GM18498 (cell line): Measurements from ENCODE around the gene SLC9C2.
"Not testable (repeated sequence)": the region's sequence is repeated elsewhere in the genome, so short reads cannot be mapped to it uniquely, and the experiment has no call there.

Experiments used
- ATAC-seq: cut with Tn5 transposase; IDR thresholded peaks from one replicate; pipeline ENCODE4 v1.9.1; 2021; ENCODE audit warnings: mild to moderate bottlenecking, moderate library complexity; ENCODE audit not compliant: unreplicated experiment

SLC9C2 gene

GRCh38 chr1:173603056-173603591 is at the start of gene SLC9C2:
TSS of gene SLC9C2 (minus strand) at chr1:173603072. CDS start at chr1:173601776, 1,296 bp downstream.
- no peak for ATAC-seq

- ATAC-seq: no peak
Measured at GRCh38 chr1:173648880-173649605, 46.2 kb upstream of the SLC9C2 start.

- ATAC-seq: no peak
Measured at GRCh38 chr1:173646656-173647055, 43.8 kb upstream of the SLC9C2 start.

GRCh38 chr1:173642450-173643139 is 39.7 kb upstream of the SLC9C2 start:
- not testable (repeated sequence) for ATAC-seq

GRCh38 chr1:173639102-173639501 is 36.2 kb upstream of the SLC9C2 start:
- ATAC-seq: no peak

GRCh38 chr1:173638043-173639021 is 35.5 kb upstream of the SLC9C2 start:
- ATAC-seq: no peak

- not testable (repeated sequence) for ATAC-seq
Measured at GRCh38 chr1:173637236-173638042, 34.6 kb upstream of the SLC9C2 start.

GRCh38 chr1:173635116-173635515 is 32.2 kb upstream of the SLC9C2 start, which contains the start of gene TEX50:
TSS of gene TEX50 (plus strand) at chr1:173635338. CDS start at chr1:173635522, 184 bp downstream.
- no peak for ATAC-seq

GRCh38 chr1:173628888-173629287 is 26.0 kb upstream of the SLC9C2 start:
- ATAC-seq: no peak

- no peak for ATAC-seq
Measured at GRCh38 chr1:173627269-173627668, 24.4 kb upstream of the SLC9C2 start.

GRCh38 chr1:173616859-173617258 is 14.0 kb upstream of the SLC9C2 start:
- ATAC-seq: no peak

GRCh38 chr1:173613086-173613485 is 10.2 kb upstream of the SLC9C2 start:
- not testable (repeated sequence) for ATAC-seq

GRCh38 chr1:173608503-173609216 is 5.8 kb upstream of the SLC9C2 start:
- no peak for ATAC-seq

- ATAC-seq: no peak
Measured at GRCh38 chr1:173601588-173601987, 1.3 kb downstream of the SLC9C2 start.

- no peak for ATAC-seq
Measured at GRCh38 chr1:173596097-173596825, 6.6 kb downstream of the SLC9C2 start.

GRCh38 chr1:173591138-173591537 is 11.7 kb downstream of the SLC9C2 start:
- ATAC-seq: not testable (repeated sequence)

- no peak for ATAC-seq
Measured at GRCh38 chr1:173590557-173590956, 12.3 kb downstream of the SLC9C2 start.

GRCh38 chr1:173581383-173582079 is 21.3 kb downstream of the SLC9C2 start:
- ATAC-seq: no peak
